ENCODE results near the gene SH3TC1. TPM values are rescaled to one million over a fixed set of nuclear protein-coding genes. Genes with fewer than 3 reads are reported as not detected.

SH3TC1 gene
- polyA plus RNA-seq, 1 donor (not counting 4 experiments of a cell fraction or from before 2014, with no cell fraction given) = 12.3 TPM

GRCh38 chr4:8171266-8171665 is 27.8 kb upstream of the SH3TC1 start:
- dilution Hi-C loops (cut with MboI; ENCODE audit: extremely low pct_ligation_motif_present, low sequenced_read_pairs) = no loop called here
- Histone ChIP-seq H3K9me1 (ENCODE audit: control insufficient read depth, extremely low read depth, insufficient read depth, low read length) (no peaks in the 10 kb centered on the region), H3K4me1 (ENCODE audit: control insufficient read depth, extremely low read depth, insufficient read depth, low read length) (no peaks in the 10 kb centered on the region), H3K36me3 (ENCODE audit: control insufficient read depth in 2 of 2, extremely low read depth in 1 of 2, insufficient read depth in 2 of 2, low read length in 2 of 2) (no peaks in the 10 kb centered on the region), H3K9me3 (ENCODE audit: control insufficient read depth, low read depth, low read length) (peaks cover 4% of the 10 kb centered on the region), H3K4me3 (ENCODE audit: control insufficient read depth in 2 of 3, extremely low read depth in 1 of 3, insufficient read depth in 2 of 3, low read depth in 1 of 3, low read length in 3 of 3) (no peak overlapping the region), H3K79me2 (ENCODE audit: control insufficient read depth, insufficient read depth, low read length) (no peaks in the 10 kb centered on the region), H3K27ac (ENCODE audit: control insufficient read depth, insufficient read depth, low read length) (no peak overlapping the region), H3K27me3 (ENCODE audit: control insufficient read depth, extremely low read depth, insufficient read depth, low read length) (peaks cover 8% of the 10 kb centered on the region), H3K9ac (ENCODE audit: control insufficient read depth, extremely low read depth, insufficient read depth, low read length) (no peak overlapping the region), H4K20me1 (ENCODE audit: control insufficient read depth, extremely low read depth, insufficient read depth, low read length) (no peaks in the 10 kb centered on the region), H3K4me2 (ENCODE audit: control insufficient read depth, extremely low read depth, insufficient read depth, low read depth, low read length) (no peak overlapping the region), H2AFZ (ENCODE audit: control insufficient read depth, low read length) (no peak overlapping the region)
- no peak for TF ChIP-seq CTCF (optimal IDR thresholded peaks at IDR 0.05 in 1 of 3, IDR thresholded peaks at IDR 0.05 in 1 of 3, conservative IDR thresholded peaks at IDR 0.05 in 1 of 3; ENCODE audit: extremely low read depth in 1 of 3, insufficient read depth in 2 of 3, low read length in 3 of 3)
- no peak for TF ChIP-seq EZH2 (IDR thresholded peaks at IDR 0.05; ENCODE audit: low read length)
- no peak for FAIRE-seq
- DNase-seq (ENCODE audit: low read depth, low spot score) = no peak

GRCh38 chr4:8171984-8172924 is 26.8 kb upstream of the SH3TC1 start:
- no peaks in the 10 kb centered on the region for H3K36me3 ChIP-seq (ENCODE audit: control insufficient read depth in 2 of 2, extremely low read depth in 1 of 2, insufficient read depth in 2 of 2, low read length in 2 of 2)
- H3K79me2 ChIP-seq (ENCODE audit: control insufficient read depth, insufficient read depth, low read length) = no peaks in the 10 kb centered on the region
- no peak overlapping the region for H2AFZ ChIP-seq (ENCODE audit: control insufficient read depth, low read length)
- no peak for FAIRE-seq
- H3K9me3 ChIP-seq (ENCODE audit: control insufficient read depth, low read depth, low read length) = peaks cover 4% of the 10 kb centered on the region
- no peak for DNase-seq (ENCODE audit: low read depth, low spot score)
- no peak overlapping the region for H3K4me3 ChIP-seq (ENCODE audit: control insufficient read depth in 2 of 3, extremely low read depth in 1 of 3, insufficient read depth in 2 of 3, low read depth in 1 of 3, low read length in 3 of 3)
- no peak overlapping the region for H3K9ac ChIP-seq (ENCODE audit: control insufficient read depth, extremely low read depth, insufficient read depth, low read length)
- no peak overlapping the region for H3K4me2 ChIP-seq (ENCODE audit: control insufficient read depth, extremely low read depth, insufficient read depth, low read depth, low read length)
- no peaks in the 10 kb centered on the region for H4K20me1 ChIP-seq (ENCODE audit: control insufficient read depth, extremely low read depth, insufficient read depth, low read length)
- no peak overlapping the region for H3K27ac ChIP-seq (ENCODE audit: control insufficient read depth, insufficient read depth, low read length)
- H3K9me1 ChIP-seq (ENCODE audit: control insufficient read depth, extremely low read depth, insufficient read depth, low read length) = no peaks in the 10 kb centered on the region
- H3K27me3 ChIP-seq (ENCODE audit: control insufficient read depth, extremely low read depth, insufficient read depth, low read length) = peaks cover 8% of the 10 kb centered on the region
- TF ChIP-seq CTCF (optimal IDR thresholded peaks at IDR 0.05 in 1 of 3, IDR thresholded peaks at IDR 0.05 in 1 of 3, conservative IDR thresholded peaks at IDR 0.05 in 1 of 3; ENCODE audit: extremely low read depth in 1 of 3, insufficient read depth in 2 of 3, low read length in 3 of 3) = no peak
- TF ChIP-seq EZH2 (IDR thresholded peaks at IDR 0.05; ENCODE audit: low read length) = no peak
- dilution Hi-C loops (cut with MboI; ENCODE audit: extremely low pct_ligation_motif_present, low sequenced_read_pairs) = no loop called here
- H3K4me1 ChIP-seq (ENCODE audit: control insufficient read depth, extremely low read depth, insufficient read depth, low read length) = no peaks in the 10 kb centered on the region

All from keratinocyte (primary cell).